Urinary bladder (tissue), 4 donors: ENCODE data around the gene GPNMB. TPM values are rescaled to one million over a fixed set of nuclear protein-coding genes. Genes with fewer than 3 reads are reported as not detected.
"Not testable (repeated sequence)": the region's sequence is repeated elsewhere in the genome, so short reads cannot be mapped to it uniquely, and the experiment has no call there.

Source experiments
- DNase-seq: peaks from one replicate; pipeline ENCODE4 v3.0.0-alpha.2; 2015; ENCODE audit errors: extremely low spot score
- H3K27ac ChIP-seq: one replicate; pipeline ENCODE4 v1.5.1; 2013; ENCODE audit warnings: low read depth, mild to moderate bottlenecking, moderate library complexity
- H3K36me3 ChIP-seq: one replicate; pipeline ENCODE4 v1.6.1; 2013; ENCODE audit warnings: mild to moderate bottlenecking, moderate library complexity; ENCODE audit not compliant: insufficient read depth
- H3K4me1 ChIP-seq: one replicate; pipeline ENCODE4 v1.6.1; 2013; ENCODE audit warnings: mild to moderate bottlenecking, moderate library complexity; ENCODE audit not compliant: insufficient read depth
- H3K4me3 ChIP-seq: one replicate; pipeline ENCODE4 v1.5.1; 2013; ENCODE audit warnings: low read depth, low read length
- WGBS: extraction: QIAGEN DNeasy Blood & Tissue Kit; methylation state at CpG from one replicate; pipeline ENCODE4 v1.1.7; 2013; 5-methylcytosine and 5-hydroxymethylcytosine counted together
- polyA plus RNA-seq: library from polyadenylated mRNA; stranded (reverse); fragments of 200-250 nt; gene quantifications from one replicate; pipeline ENCODE4 v1.2.3, GENCODE V29; 2013
- total RNA-seq: library from RNA; depleted of rRNA; stranded (reverse); fragments of >200 nt; gene quantifications from one replicate; pipeline ENCODE4 v1.2.3, GENCODE V29; 2014
- donor health status: healthy with polysubstance abuse.
- donor health status: healthy.

The GPNMB gene
- total and polyA plus RNA-seq, 2 donors = 48.1 to 62.2 TPM

DNA sequence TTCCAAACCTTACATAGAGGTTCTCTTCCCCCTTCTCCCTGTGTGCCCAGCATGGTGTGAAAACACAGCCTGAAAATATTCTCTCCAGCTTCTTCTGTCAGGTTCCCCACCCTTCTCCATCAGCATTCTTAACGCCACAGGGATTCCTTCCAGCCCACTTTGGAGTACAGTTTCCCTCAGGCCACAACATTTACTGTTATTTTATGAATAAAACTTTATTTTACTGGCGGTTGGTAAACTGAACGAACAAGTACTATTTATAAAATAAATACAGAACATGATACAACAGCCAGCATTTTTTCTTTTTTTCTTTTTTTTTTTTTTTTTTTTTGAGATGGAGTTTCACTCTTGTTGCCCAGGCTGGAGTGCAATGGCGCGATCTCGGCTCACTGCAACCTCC, 31.6 kb upstream of the GPNMB start:
- no peak for DNase-seq
- Histone ChIP-seq H3K4me3 (no peak overlapping the region), H3K36me3 (no peaks in the 10 kb centered on the region), H3K27ac (no peak overlapping the region), H3K4me1 (no peaks in the 10 kb centered on the region)
- 88% methylated on average over 3 of the region's 6 CpGs for WGBS

DNA sequence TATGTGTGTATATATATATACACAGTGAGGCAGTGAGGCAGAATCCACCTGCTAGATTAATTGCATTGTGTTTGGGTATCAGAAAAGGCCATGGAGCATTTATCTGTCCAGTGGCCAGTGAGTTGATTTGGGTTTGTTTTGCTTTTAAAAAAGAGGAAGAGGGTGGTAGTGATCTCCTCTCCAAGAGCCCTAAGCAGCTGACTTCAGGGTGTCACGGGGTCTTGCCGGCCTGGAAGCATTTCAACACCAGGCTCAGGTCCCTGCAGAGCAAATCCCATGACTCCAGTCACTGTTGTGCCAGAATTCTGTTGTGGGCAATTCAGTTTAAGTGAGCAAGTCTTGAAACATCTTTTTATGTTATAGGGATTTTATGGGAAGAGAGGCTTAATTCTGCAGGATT, 30.6 kb upstream of the GPNMB start:
- no peaks in the 10 kb centered on the region for H3K36me3 ChIP-seq
- H3K27ac ChIP-seq = no peak overlapping the region
- no peak overlapping the region for H3K4me3 ChIP-seq
- H3K4me1 ChIP-seq = no peaks in the 10 kb centered on the region
- no peak for DNase-seq
- 65% methylated on average over 2 of the region's 2 CpGs for whole genome bisulfite sequencing

DNA sequence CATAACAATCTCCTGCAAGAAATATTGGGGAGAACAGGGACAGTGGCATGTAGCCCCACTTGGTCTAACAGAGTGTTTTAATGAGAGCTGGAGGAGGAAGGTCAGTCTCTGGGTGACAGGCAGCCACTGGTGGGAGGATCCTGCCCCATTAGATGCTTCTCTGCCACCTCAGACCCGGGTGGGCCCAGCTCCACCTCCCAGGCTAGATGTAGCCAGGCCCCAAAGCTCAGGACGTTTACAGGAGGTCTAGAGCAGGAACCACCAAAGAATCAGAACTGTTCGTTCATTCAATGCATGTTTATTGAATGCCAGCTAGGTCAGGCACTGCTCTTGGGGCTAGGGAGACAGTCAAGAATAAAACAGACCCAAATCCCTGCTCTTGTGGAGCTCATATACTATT, 28.4 kb upstream of the GPNMB start:
- no peak for DNase-seq
- no peaks in the 10 kb centered on the region for H3K36me3 ChIP-seq
- 46% methylated on average over 3 of the region's 3 CpGs for WGBS
- no peak overlapping the region for H3K4me3 ChIP-seq
- H3K27ac ChIP-seq = no peak overlapping the region
- H3K4me1 ChIP-seq = no peaks in the 10 kb centered on the region

DNA sequence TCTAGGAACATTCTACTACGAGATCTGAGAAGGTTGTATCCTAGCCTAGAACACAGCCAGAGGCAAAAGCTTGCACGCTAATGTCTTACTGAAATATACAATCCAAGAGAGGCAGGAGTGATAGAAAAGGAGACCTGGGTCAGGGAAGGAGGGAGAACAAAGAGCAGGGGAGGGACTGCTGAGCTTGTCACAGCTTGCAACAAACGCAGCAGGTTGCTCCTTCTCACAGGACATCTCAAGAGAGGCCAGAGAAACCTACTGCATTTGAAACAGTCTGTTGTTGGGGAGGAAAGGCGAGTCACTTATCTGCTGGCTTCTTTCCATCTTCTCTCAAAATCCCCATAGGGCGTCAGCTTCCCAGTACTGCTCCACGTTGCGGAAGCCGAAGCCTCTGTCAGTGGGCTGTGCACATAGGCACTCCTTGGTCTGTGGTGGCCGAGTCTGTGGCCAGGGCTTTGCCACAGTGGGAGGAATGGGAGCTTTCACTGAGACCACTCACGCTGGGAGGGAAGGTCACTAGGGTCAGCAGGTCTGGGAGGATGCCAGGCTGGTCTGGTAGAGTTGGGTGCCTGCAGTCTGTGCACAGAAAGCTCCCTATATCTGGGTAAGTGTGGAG, 25.8 kb upstream of the GPNMB start:
- WGBS = 55% methylated on average over 10 of the region's 10 CpGs
- H3K4me3 ChIP-seq = no peak overlapping the region
- no peak overlapping the region for H3K27ac ChIP-seq
- H3K36me3 ChIP-seq = no peaks in the 10 kb centered on the region
- no peaks in the 10 kb centered on the region for H3K4me1 ChIP-seq
- DNase-seq = no peak

DNA sequence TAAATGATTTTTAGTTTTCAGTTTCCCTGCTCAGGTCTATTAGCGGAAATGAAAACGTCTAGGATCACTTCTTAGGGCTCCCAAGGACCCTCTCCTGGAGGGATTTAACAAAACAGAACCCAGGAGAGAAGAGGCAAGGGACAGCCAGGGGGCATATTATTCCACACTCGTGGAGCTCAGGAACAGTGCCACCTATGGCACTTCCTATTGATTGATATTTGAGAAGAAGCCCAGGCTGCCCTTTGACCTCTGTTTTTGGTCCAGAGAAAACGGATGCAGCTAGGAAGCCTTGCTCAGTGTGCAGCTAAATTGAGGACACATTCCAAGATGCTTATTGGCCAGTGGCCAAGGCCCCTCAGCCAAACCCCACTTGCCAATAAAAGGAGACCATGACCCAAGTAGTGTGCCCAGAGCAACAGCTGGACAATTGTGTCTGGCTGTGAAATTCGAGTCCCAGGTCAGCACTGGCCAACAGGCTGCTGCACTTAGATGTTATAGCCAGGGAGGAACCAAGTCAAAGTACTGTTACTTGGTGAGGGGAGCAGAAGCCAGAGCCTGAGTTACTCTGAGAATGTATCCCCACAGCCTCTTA, 24.0 kb upstream of the GPNMB start:
- no peak overlapping the region for H3K27ac ChIP-seq
- H3K4me3 ChIP-seq = no peak overlapping the region
- 41% methylated on average over 5 of the region's 5 CpGs for WGBS
- no peak for DNase-seq
- no peaks in the 10 kb centered on the region for H3K4me1 ChIP-seq
- H3K36me3 ChIP-seq = no peaks in the 10 kb centered on the region

DNA sequence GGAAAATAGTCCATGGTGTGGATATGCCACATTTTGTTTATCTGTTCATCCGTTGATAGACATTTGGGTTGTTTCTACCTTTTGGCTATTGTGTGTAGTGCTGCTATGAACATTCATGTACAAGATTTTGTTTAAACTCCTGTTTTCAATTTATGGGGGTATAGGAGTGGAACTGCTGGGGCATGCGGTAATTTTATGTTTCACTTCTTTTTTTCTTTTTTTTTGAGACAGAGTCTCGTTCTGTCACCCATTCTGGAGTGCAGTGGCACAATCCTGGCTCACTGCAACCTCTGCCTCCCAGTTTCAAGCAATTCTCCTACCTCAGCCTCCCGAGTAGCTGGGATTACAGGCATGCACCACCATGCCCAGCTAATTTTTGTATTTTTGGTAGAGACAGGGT, 22.2 kb upstream of the GPNMB start:
- H3K36me3 ChIP-seq, H3K4me1 ChIP-seq, H3K27ac ChIP-seq, DNase-seq, H3K4me3 ChIP-seq: not testable (repeated sequence)
- WGBS = 91% methylated on average over 4 of the region's 4 CpGs

DNA sequence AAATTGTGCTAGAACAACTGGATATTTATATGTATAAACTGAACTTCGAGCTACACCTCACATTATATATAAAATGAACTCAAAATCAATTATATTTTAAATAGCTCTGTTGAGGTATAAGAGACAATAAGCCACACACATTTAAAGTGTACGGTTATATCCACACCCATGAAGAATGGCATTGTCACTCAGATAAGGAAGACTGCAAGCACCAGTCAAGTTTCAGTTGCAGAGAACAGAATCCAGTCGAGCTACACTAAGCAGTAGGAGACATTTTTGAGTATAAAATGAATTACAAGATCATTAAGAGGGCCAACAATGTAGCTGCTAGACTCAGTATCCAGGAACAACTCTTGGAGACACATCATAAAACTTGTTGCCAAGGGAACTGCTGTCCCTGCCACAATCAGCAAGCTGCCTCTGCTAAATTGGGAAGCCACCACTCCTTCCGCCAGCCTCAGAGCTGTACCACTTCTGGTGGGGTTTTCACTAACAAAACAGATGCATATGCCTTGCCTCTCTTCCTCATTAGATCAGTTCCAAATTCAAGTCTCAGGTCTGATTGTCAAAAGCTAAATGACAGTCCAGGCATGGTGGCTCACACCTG, 19.6 kb upstream of the GPNMB start:
- no peak overlapping the region for H3K4me3 ChIP-seq
- 67% methylated on average over 4 of the region's 4 CpGs for WGBS
- no peak overlapping the region for H3K27ac ChIP-seq
- no peak for DNase-seq
- H3K36me3 ChIP-seq = no peaks in the 10 kb centered on the region
- H3K4me1 ChIP-seq = no peaks in the 10 kb centered on the region

DNA sequence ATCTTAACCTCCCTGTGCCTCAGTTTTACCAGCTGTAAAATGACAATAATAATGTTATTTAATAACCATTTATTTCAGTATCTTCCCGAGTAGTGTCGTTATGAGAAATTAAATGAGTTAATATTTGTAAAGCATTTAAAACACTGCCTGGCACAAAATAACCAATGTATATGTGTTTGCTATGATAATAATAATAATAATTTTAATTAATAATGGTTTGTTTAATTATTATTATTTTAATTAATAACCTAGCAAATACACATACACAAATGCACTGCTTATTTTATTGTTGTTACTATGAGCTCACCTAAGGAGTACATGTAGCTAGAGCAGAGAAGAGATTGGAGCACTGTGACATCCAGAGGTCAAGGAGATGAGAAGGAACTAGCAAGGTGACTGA, 18.2 kb upstream of the GPNMB start:
- 97% methylated on average over 2 of the region's 2 CpGs for WGBS
- H3K4me1 ChIP-seq = no peaks in the 10 kb centered on the region
- no peak overlapping the region for H3K4me3 ChIP-seq
- no peak for DNase-seq
- H3K36me3 ChIP-seq = no peaks in the 10 kb centered on the region
- H3K27ac ChIP-seq = no peak overlapping the region

DNA sequence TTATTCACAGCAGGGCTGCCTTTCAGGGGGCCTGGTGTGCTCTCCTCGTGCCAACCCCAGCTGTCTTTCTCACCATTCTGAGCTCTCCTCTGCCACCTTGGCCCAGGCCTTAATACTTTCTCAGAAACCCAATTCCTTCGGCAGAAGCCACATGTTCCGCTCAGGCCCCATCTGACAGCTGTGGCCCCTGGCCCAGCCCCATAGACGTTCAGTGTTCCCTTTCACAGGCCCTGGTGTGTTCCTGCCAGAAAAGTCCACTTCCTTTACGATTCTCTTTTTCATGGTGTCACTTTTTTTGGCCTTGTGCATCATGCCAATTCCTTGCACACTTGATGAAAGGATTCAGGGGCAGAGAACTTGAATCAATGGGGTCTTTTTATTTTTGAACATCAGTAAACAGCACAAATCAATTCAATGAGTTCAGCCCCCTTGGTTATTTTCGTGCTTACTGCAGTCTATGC, 15.9 kb upstream of the GPNMB start:
- no peak for DNase-seq
- Histone ChIP-seq H3K4me1 (no peaks in the 10 kb centered on the region), H3K27ac (no peak overlapping the region), H3K4me3 (no peak overlapping the region), H3K36me3 (no peaks in the 10 kb centered on the region)
- 66% methylated on average over 6 of the region's 6 CpGs for WGBS

DNA sequence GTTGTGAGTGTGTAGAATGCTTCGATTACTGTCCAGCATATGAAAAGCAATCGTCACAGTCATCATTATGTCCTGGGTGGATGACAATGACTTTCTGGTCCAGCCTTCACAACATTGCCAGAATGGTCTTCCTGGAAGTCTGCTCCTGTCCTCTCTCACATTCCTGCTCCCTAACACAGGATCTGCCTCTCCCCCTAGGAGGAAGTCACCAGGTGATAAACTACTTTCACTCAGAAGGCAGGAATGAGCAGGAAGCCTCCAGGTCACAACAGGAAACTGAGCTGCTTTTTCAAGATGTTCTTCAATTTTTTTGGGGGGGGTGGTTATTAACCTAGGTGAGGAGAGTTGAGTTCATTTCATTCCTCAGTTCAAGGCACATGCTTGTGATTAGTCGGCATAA, 13.6 kb upstream of the GPNMB start:
- H3K4me3 ChIP-seq = no peak overlapping the region

DNA sequence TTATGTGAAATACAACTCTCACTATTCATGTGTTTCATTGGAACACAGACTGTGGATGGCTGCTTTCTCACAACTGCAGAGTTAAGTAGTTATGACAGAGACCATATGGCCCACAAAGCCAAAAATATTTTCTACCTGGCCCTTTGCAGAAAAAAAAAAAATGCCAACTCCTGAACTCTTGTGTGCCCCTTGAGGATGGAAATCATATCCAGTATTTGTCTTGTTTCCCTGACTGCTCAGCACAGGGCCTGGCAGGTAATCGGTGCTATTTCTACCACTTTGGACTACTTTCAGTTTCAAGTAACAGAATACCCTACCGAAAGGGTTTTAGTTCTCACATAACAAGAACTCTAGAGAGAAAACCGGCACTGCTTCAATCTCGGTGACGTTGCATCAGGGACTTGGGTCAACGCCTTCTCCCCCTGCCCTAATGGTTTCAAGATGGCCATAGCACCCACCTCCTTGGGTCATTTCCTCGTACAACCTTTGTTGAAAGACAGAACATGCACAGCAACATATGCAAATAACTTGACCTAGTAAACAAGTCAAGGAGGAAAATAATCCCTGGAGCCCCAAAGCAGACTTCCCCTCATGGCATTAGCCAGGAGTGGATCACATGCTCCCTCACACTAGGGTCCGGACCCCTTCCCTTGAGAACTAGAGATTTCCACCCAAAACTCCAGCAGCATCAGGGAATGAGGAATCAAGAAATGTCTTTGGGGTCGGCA, 11.8 kb upstream of the GPNMB start:
- H3K4me3 ChIP-seq = no peak overlapping the region
- 68% methylated on average over 9 of the region's 9 CpGs for WGBS
- no peak for DNase-seq
- no peak overlapping the region for H3K27ac ChIP-seq
- H3K4me1 ChIP-seq = no peaks in the 10 kb centered on the region
- no peaks in the 10 kb centered on the region for H3K36me3 ChIP-seq

More for the DNA sequence above, 13.6 kb upstream of the GPNMB start:
- no peaks in the 10 kb centered on the region for H3K36me3 ChIP-seq
- DNase-seq = no peak
- H3K27ac ChIP-seq = no peak overlapping the region
- WGBS = 87% methylated on average over 3 of the region's 3 CpGs
- no peaks in the 10 kb centered on the region for H3K4me1 ChIP-seq

DNA sequence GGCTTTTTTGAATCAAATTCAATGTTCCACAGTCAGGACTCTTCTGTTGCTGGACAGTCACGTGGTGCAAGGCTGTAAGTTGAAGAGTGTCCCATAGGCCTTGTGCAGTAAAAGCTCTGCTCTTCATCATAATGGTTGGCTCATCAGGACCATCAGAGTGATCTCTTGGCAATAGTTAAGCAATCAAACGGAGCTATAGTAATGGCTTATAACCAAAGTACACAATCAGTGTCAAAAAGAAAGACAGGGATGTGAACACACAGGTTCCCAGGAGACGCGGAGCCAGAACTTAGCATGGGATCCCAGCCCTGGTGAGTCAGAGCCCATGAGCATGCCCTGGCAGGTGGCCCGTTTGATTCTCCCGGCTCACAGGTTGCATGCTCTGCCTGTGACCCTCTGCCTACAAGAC, 10.8 kb upstream of the GPNMB start:
- DNase-seq = peak; percentile 81
- H3K4me3 ChIP-seq = no peak overlapping the region
- H3K4me1 ChIP-seq = no peaks in the 10 kb centered on the region
- H3K27ac ChIP-seq = no peak overlapping the region
- no peaks in the 10 kb centered on the region for H3K36me3 ChIP-seq
- 71% methylated on average over 6 of the region's 6 CpGs for WGBS

DNA sequence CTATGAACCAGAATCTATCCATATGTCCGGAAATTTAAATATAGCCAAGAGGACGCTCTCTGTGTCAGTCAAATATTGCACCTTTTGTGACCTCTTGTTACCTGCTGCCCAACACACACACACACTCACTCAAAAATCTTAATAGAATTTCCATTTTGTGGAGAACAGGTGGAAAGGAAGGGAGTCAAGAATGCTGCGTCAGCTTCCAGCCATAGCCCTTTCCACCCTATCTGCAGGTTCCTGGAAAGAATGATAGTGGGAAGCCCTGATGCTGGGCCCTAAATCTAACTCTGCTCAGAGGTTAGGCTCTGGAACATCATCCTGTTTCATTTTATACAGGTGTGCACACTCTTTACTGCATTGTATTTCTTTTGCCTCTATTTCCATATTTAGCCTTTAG, 9.6 kb upstream of the GPNMB start:
- Histone ChIP-seq H3K4me1 (no peaks in the 10 kb centered on the region), H3K4me3 (no peak overlapping the region), H3K36me3 (no peaks in the 10 kb centered on the region), H3K27ac (no peak overlapping the region)
- WGBS = 95% methylated on average over 3 of the region's 3 CpGs
- DNase-seq = no peak
